Measurements from ENCODE around the gene TSPEAR. TPM values are rescaled to one million over a fixed set of nuclear protein-coding genes. Genes with fewer than 3 reads are reported as not detected.

The TSPEAR gene
- total RNA-seq, 1 donor from 2014 or later, result 4.1 TPM

GRCh38 chr21:44502171-44502958, 209.0 kb downstream of the TSPEAR start:
- no peak for DNase-seq

GRCh38 chr21:44500111-44500510, 211.3 kb downstream of the TSPEAR start:
- DNase-seq, result no peak

GRCh38 chr21:44499631-44500030, 211.7 kb downstream of the TSPEAR start:
- DNase-seq, result no peak

- no peak for DNase-seq
Observed at GRCh38 chr21:44499211-44499560, 212.2 kb downstream of the TSPEAR start.

- no peak for DNase-seq
Observed at GRCh38 chr21:44498280-44499210, 212.8 kb downstream of the TSPEAR start.

GRCh38 chr21:44497703-44498126, 213.7 kb downstream of the TSPEAR start:
- DNase-seq, result no peak

GRCh38 chr21:44496564-44497550, 214.5 kb downstream of the TSPEAR start:
- no peak for DNase-seq

- DNase-seq, result no peak
Observed at GRCh38 chr21:44495611-44496563, 215.5 kb downstream of the TSPEAR start.

- DNase-seq, result no peak
Observed at GRCh38 chr21:44494956-44495355, 216.4 kb downstream of the TSPEAR start.

- DNase-seq, result no peak
Observed at GRCh38 chr21:44494418-44494817, 217.0 kb downstream of the TSPEAR start.

GRCh38 chr21:44492567-44493385, 218.6 kb downstream of the TSPEAR start:
- no peak for DNase-seq

- no peak for DNase-seq
Observed at GRCh38 chr21:44490816-44491215, 220.6 kb downstream of the TSPEAR start.

GRCh38 chr21:44490405-44490804, 221.0 kb downstream of the TSPEAR start:
- no peak for DNase-seq

GRCh38 chr21:44489962-44490361, 221.4 kb downstream of the TSPEAR start:
- no peak for DNase-seq

GRCh38 chr21:44487831-44488230, 223.5 kb downstream of the TSPEAR start:
- no peak for DNase-seq

- DNase-seq, result no peak
Observed at GRCh38 chr21:44486302-44486701, 225.1 kb downstream of the TSPEAR start.

GRCh38 chr21:44485796-44486195, 225.6 kb downstream of the TSPEAR start:
- no peak for DNase-seq

- DNase-seq, result no peak
Observed at GRCh38 chr21:44485254-44485793, 226.0 kb downstream of the TSPEAR start.

GRCh38 chr21:44484498-44485253, 226.7 kb downstream of the TSPEAR start:
- no peak for DNase-seq
